Nephron (organoid): ENCODE results near the gene CRYAA.

Source experiments
- H3K27ac Mint-ChIP-seq, 3 experiments: 2 replicates each; pipeline ENCODE4 v1.8.0; 2020; ENCODE audit warnings: mixed read lengths in 3 of 3, mild to moderate bottlenecking in 2 of 3, moderate library complexity in 1 of 3
- H3K27me3 Mint-ChIP-seq: 2 replicates; pipeline ENCODE4 v1.8.0; 2021; ENCODE audit warnings: low read depth, mild to moderate bottlenecking, moderate library complexity, mixed read lengths
- H3K36me3 Mint-ChIP-seq: 2 replicates; pipeline ENCODE4 v1.8.0; 2020; ENCODE audit warnings: low read depth, mixed read lengths
- H3K4me1 Mint-ChIP-seq: 2 replicates; pipeline ENCODE4 v1.8.0; 2020; ENCODE audit warnings: mixed read lengths
- H3K4me3 Mint-ChIP-seq, 3 experiments: 2 replicates each; pipeline ENCODE4 v1.8.0; 2020; ENCODE audit warnings: mild to moderate bottlenecking in 3 of 3, mixed read lengths in 3 of 3, moderate library complexity in 2 of 3
- H3K9me3 Mint-ChIP-seq: 2 replicates; pipeline ENCODE4 v1.8.0; 2020; ENCODE audit warnings: mixed read lengths
- CTCF ChIP-seq, 3 experiments: fragments of 200-600 bp; sonication (generic); IDR thresholded peaks; one replicate each; pipeline ENCODE4 v1.5.0; 2021; ENCODE audit warnings: antibody characterized with exemption in 3 of 3; ENCODE audit not compliant: unreplicated experiment in 3 of 3

CRYAA gene

GRCh38 chr21:43191521-43191920 is 22.7 kb downstream of the CRYAA start:
- TF ChIP-seq CTCF (IDR thresholded peaks at IDR 0.05; ENCODE audit: unreplicated experiment in 3 of 3): no peak
- Mint-ChIP-seq H3K9me3 (no peaks in the 10 kb centered on the region), H3K27me3 (peaks cover 41% of the 10 kb centered on the region), H3K27ac (peak overlapping the region in 1 of 3 experiments; percentile 14), H3K36me3 (peaks cover 3% of the 10 kb centered on the region), H3K4me1 (peaks cover 23% of the 10 kb centered on the region), H3K4me3 (no peak overlapping the region)

DNA sequence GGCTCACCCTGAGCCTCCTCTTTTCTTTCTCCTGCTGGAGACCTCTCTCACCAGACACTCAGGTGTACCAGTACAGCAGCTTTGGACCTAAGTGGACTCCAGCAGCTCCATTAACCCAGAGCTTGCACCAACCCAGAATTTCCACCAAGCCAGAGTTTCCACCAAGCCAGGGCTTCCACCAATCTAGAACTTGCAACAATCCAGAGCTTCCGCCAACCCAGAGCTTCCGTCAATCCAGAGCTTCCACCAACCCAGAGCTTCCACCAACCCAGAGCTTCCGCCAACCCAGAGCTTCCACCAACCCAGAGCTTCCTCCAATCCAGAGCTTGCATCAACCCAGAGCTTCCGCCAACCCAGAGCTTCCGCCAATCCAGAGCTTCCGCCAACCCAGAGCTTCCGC is 23.2 kb downstream of the CRYAA start:
- Mint-ChIP-seq H3K27ac (no peak overlapping the region), H3K36me3 (peaks cover 3% of the 10 kb centered on the region), H3K4me3 (no peak overlapping the region), H3K27me3 (peaks cover 41% of the 10 kb centered on the region), H3K9me3 (peaks cover 2% of the 10 kb centered on the region), H3K4me1 (peaks cover 28% of the 10 kb centered on the region)
- no peak for TF ChIP-seq CTCF (IDR thresholded peaks at IDR 0.05; ENCODE audit: unreplicated experiment in 3 of 3)

GRCh38 chr21:43192501-43193081 is 23.8 kb downstream of the CRYAA start:
- no peak for TF ChIP-seq CTCF (IDR thresholded peaks at IDR 0.05; ENCODE audit: unreplicated experiment in 3 of 3)
- Mint-ChIP-seq H3K4me3 (no peak overlapping the region), H3K36me3 (peaks cover 3% of the 10 kb centered on the region), H3K4me1 (peaks cover 33% of the 10 kb centered on the region), H3K9me3 (peaks cover 8% of the 10 kb centered on the region), H3K27ac (no peak overlapping the region), H3K27me3 (peaks cover 44% of the 10 kb centered on the region)

- Mint-ChIP-seq H3K27me3 (peaks cover 44% of the 10 kb centered on the region), H3K9me3 (peaks cover 11% of the 10 kb centered on the region), H3K4me3 (no peak overlapping the region), H3K4me1 (peaks cover 33% of the 10 kb centered on the region), H3K36me3 (peaks cover 3% of the 10 kb centered on the region), H3K27ac (no peak overlapping the region)
- TF ChIP-seq CTCF (IDR thresholded peaks at IDR 0.05; ENCODE audit: unreplicated experiment in 3 of 3): no peak
Measured at GRCh38 chr21:43193088-43193650, 24.4 kb downstream of the CRYAA start.

GRCh38 chr21:43193651-43194302 is 25.0 kb downstream of the CRYAA start:
- no peak for TF ChIP-seq CTCF (IDR thresholded peaks at IDR 0.05; ENCODE audit: unreplicated experiment in 3 of 3)
- peaks cover 3% of the 10 kb centered on the region for H3K36me3 Mint-ChIP-seq
- no peak overlapping the region for H3K4me3 Mint-ChIP-seq
- H3K27me3 Mint-ChIP-seq: peaks cover 44% of the 10 kb centered on the region
- H3K9me3 Mint-ChIP-seq: peaks cover 17% of the 10 kb centered on the region
- H3K27ac Mint-ChIP-seq: peak overlapping the region; percentile 48 to 81 (median 79)
- H3K4me1 Mint-ChIP-seq: peaks cover 33% of the 10 kb centered on the region
